Caco-2 (cell line): ENCODE measurements around the gene MUC5B. TPM values are rescaled to one million over a fixed set of nuclear protein-coding genes. Genes with fewer than 3 reads are reported as not detected.
"Not testable (repeated sequence)": the region's sequence is repeated elsewhere in the genome, so short reads cannot be mapped to it uniquely, and the experiment has no call there.

ENCODE experiments used
- BruUV-seq: library from RNA; stranded (reverse); fragments of 400-500 nt; replicated peaks from 2 replicates; lab custom pipeline; 2021; lab: Mats Ljungman, UMichigan
- CTCF ChIA-PET: fragments of 300-600 bp; sonication (Branson Sonifier 250); formaldehyde crosslinking; loops from one replicate; lab custom pipeline; 2022; ENCODE audit warnings: antibody characterized with exemption; lab: Charles Lee
- POLR2A ChIA-PET: fragments of 300-600 bp; sonication (Branson Sonifier 250); formaldehyde crosslinking; loops from one replicate; lab custom pipeline; 2022; ENCODE audit warnings: antibody characterized with exemption; lab: Charles Lee
- DNase-seq, 2 experiments: peaks; one replicate each; pipeline versions ENCODE4 v3.0.0 to v3.0.0-alpha.2; 2020 to 2022
- H3K27me3 ChIP-seq: replicated peaks from 2 replicates; pipeline ENCODE4 v1.6.0; 2011; ENCODE audit warnings: low read length; ENCODE audit not compliant: control insufficient read depth, insufficient read depth
- H3K36me3 ChIP-seq: 2 replicates; pipeline ENCODE4 v1.5.1; 2011; ENCODE audit warnings: low read length; ENCODE audit not compliant: control insufficient read depth, insufficient read depth
- H3K4me1 ChIP-seq: fragments of 250-450 bp; sonication (Bioruptor Pico); 2 replicates; pipeline ENCODE4 v1.5.1; 2020; ENCODE audit warnings: mild to moderate bottlenecking
- H3K4me3 ChIP-seq: 2 replicates; pipeline ENCODE4 v1.5.1; 2011; ENCODE audit warnings: low read depth, mild to moderate bottlenecking, control low read depth, low read length
- H3K9me3 ChIP-seq: fragments of 250-450 bp; sonication (Bioruptor Pico); 2 replicates; pipeline ENCODE4 v1.5.1; 2020; ENCODE audit warnings: mild to moderate bottlenecking, moderate library complexity
- H3K27ac Mint-ChIP-seq: one replicate; pipeline ENCODE4 v1.8.0; 2022; ENCODE audit warnings: mixed read lengths; ENCODE audit not compliant: unreplicated experiment
- H3K27me3 Mint-ChIP-seq: one replicate; pipeline ENCODE4 v1.8.0; 2022; ENCODE audit warnings: mixed read lengths; ENCODE audit not compliant: insufficient read depth, unreplicated experiment
- H3K36me3 Mint-ChIP-seq: one replicate; pipeline ENCODE4 v1.8.0; 2022; ENCODE audit warnings: mild to moderate bottlenecking, mixed read lengths; ENCODE audit not compliant: insufficient read depth, unreplicated experiment
- H3K4me1 Mint-ChIP-seq: one replicate; pipeline ENCODE4 v1.8.0; 2022; ENCODE audit warnings: low read depth, mixed read lengths; ENCODE audit not compliant: unreplicated experiment
- H3K4me3 Mint-ChIP-seq: one replicate; pipeline ENCODE4 v1.8.0; 2022; ENCODE audit warnings: mild to moderate bottlenecking, moderate library complexity, mixed read lengths; ENCODE audit not compliant: unreplicated experiment
- H3K9me3 Mint-ChIP-seq: one replicate; pipeline ENCODE4 v1.8.0; 2022; ENCODE audit warnings: mixed read lengths; ENCODE audit not compliant: unreplicated experiment
- intact Hi-C: fragments of 100-400 bp; cut with micrococcal nuclease; formaldehyde crosslinking; loops from one replicate; pipeline ENCODE4 v1.10.0; 2022; ENCODE audit not compliant: unreplicated experiment
- total RNA-seq: library from RNA; stranded (reverse); gene quantifications from 2 replicates; pipeline ENCODE4 v1.2.3, GENCODE V29; 2022
- TF ChIP-seq, protein P1 (sequence below), 2 experiments: fragments of 200-600 bp in 1 of 2; IDR thresholded peaks; 1 replicate in 1 of 2; 2 replicates in 1 of 2; pipeline versions ENCODE4 v1.5.1 to v1.8.0; 2011 to 2022; ENCODE audit warnings: antibody characterized with exemption in 1 of 2, control low read depth in 1 of 2, inconsistent platforms in 1 of 2, low read depth in 1 of 2, low read length in 1 of 2, mild to moderate bottlenecking in 1 of 2, moderate library complexity in 1 of 2; ENCODE audit not compliant: insufficient read depth in 1 of 2, severe bottlenecking in 1 of 2, unreplicated experiment in 1 of 2

Gene MUC5B
- total RNA-seq, 1 experiment from 2014 or later = not detected

DNA sequence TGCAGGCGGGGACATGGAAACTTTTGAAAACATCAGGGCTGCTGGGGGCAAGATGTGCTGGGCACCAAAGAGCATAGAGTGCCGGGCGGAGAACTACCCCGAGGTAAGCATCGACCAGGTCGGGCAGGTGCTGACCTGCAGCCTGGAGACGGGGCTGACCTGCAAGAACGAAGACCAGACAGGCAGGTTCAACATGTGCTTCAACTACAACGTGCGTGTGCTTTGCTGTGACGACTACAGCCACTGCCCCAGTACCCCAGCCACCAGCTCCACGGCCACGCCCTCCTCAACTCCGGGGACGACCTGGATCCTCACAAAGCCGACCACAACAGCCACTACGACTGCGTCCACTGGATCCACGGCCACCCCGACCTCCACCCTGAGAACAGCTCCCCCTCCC lies 19.4 kb downstream of the MUC5B start:
- no peak overlapping the region for H3K4me3 Mint-ChIP-seq

DNA sequence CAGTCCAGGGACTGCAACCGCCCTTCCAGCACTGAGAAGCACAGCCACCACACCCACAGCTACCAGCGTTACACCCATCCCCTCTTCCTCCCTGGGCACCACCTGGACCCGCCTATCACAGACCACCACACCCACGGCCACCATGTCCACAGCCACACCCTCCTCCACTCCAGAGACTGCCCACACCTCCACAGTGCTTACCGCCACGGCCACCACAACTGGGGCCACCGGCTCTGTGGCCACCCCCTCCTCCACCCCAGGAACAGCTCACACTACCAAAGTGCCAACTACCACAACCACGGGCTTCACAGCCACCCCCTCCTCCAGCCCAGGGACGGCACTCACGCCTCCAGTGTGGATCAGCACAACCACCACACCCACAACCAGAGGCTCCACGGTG lies 19.9 kb downstream of the MUC5B start:
- H3K4me1 ChIP-seq, H3K36me3 Mint-ChIP-seq, H3K27me3 ChIP-seq, H3K27me3 Mint-ChIP-seq, POLR2A ChIA-PET, H3K36me3 ChIP-seq, H3K4me3 Mint-ChIP-seq, H3K4me3 ChIP-seq, BruUV-seq, DNase-seq, CTCF ChIA-PET, H3K9me3 Mint-ChIP-seq, H3K9me3 ChIP-seq, H3K27ac Mint-ChIP-seq, H3K4me1 Mint-ChIP-seq, intact Hi-C loops: not testable (repeated sequence)

More for the DNA sequence above, 19.4 kb downstream of the MUC5B start:
- DNase-seq = no peak
- ChIA-PET CTCF (no interaction called here), POLR2A (no interaction called here)
- TF ChIP-seq, protein P1, sequence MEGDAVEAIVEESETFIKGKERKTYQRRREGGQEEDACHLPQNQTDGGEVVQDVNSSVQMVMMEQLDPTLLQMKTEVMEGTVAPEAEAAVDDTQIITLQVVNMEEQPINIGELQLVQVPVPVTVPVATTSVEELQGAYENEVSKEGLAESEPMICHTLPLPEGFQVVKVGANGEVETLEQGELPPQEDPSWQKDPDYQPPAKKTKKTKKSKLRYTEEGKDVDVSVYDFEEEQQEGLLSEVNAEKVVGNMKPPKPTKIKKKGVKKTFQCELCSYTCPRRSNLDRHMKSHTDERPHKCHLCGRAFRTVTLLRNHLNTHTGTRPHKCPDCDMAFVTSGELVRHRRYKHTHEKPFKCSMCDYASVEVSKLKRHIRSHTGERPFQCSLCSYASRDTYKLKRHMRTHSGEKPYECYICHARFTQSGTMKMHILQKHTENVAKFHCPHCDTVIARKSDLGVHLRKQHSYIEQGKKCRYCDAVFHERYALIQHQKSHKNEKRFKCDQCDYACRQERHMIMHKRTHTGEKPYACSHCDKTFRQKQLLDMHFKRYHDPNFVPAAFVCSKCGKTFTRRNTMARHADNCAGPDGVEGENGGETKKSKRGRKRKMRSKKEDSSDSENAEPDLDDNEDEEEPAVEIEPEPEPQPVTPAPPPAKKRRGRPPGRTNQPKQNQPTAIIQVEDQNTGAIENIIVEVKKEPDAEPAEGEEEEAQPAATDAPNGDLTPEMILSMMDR (IDR thresholded peaks at IDR 0.05; ENCODE audit: insufficient read depth in 1 of 2, low read depth in 1 of 2, low read length in 1 of 2, severe bottlenecking in 1 of 2, unreplicated experiment in 1 of 2) = no peak
- BruUV-seq = no TSS peak
- no peaks in the 10 kb centered on the region for H3K36me3 Mint-ChIP-seq
- H3K4me1 Mint-ChIP-seq = no peaks in the 10 kb centered on the region
- Histone ChIP-seq H3K4me3 (no peak overlapping the region), H3K9me3 (no peaks in the 10 kb centered on the region), H3K27me3 (no peaks in the 10 kb centered on the region), H3K36me3 (no peaks in the 10 kb centered on the region), H3K4me1 (no peaks in the 10 kb centered on the region)
- no peak overlapping the region for H3K27ac Mint-ChIP-seq
- intact Hi-C loops = no loop called here
- no peaks in the 10 kb centered on the region for H3K9me3 Mint-ChIP-seq
- H3K27me3 Mint-ChIP-seq = peaks cover 3% of the 10 kb centered on the region

DNA sequence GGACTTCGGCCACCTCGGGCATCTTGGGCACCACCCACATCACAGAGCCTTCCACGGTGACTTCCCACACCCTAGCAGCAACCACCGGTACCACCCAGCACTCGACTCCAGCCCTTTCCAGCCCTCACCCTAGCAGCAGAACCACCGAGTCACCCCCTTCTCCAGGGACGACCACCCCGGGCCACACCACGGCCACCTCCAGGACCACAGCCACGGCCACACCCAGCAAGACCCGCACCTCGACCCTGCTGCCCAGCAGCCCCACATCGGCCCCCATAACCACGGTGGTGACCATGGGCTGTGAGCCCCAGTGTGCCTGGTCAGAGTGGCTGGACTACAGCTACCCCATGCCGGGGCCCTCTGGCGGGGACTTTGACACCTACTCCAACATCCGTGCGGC lies 20.7 kb downstream of the MUC5B start:
- not testable (repeated sequence) for H3K27me3 Mint-ChIP-seq

DNA sequence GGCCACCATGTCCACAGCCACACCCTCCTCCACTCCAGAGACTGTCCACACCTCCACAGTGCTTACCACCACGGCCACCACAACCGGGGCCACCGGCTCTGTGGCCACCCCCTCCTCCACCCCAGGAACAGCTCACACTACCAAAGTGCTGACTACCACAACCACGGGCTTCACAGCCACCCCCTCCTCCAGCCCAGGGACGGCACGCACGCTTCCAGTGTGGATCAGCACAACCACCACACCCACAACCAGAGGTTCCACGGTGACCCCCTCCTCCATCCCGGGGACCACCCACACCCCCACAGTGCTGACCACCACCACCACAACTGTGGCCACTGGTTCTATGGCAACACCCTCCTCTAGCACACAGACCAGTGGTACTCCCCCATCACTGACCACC lies 21.7 kb downstream of the MUC5B start:
- DNase-seq, H3K36me3 ChIP-seq, H3K4me3 ChIP-seq, CTCF ChIA-PET, H3K9me3 ChIP-seq, H3K4me1 Mint-ChIP-seq, H3K4me3 Mint-ChIP-seq, H3K27ac Mint-ChIP-seq, POLR2A ChIA-PET, H3K4me1 ChIP-seq, BruUV-seq, intact Hi-C loops, H3K27me3 ChIP-seq, H3K9me3 Mint-ChIP-seq, H3K27me3 Mint-ChIP-seq, H3K36me3 Mint-ChIP-seq: not testable (repeated sequence)

More for the DNA sequence above, 20.7 kb downstream of the MUC5B start:
- intact Hi-C loops, H3K4me3 ChIP-seq, POLR2A ChIA-PET, DNase-seq, H3K36me3 Mint-ChIP-seq, H3K9me3 Mint-ChIP-seq, H3K27ac Mint-ChIP-seq, H3K4me1 ChIP-seq, H3K9me3 ChIP-seq, CTCF ChIA-PET, BruUV-seq, H3K4me1 Mint-ChIP-seq, H3K4me3 Mint-ChIP-seq, H3K36me3 ChIP-seq, H3K27me3 ChIP-seq: not testable (repeated sequence)

DNA sequence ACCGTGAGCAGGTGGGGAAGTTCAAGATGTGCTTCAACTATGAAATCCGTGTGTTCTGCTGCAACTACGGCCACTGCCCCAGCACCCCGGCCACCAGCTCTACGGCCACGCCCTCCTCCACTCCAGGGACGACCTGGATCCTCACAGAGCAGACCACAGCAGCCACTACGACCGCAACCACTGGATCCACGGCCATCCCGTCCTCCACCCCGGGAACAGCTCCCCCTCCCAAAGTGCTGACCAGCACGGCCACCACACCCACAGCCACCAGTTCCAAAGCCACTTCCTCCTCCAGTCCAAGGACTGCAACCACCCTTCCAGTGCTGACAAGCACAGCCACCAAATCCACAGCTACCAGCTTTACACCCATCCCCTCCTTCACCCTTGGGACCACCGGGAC lies 22.9 kb downstream of the MUC5B start:
- H3K9me3 Mint-ChIP-seq, H3K9me3 ChIP-seq, H3K4me3 ChIP-seq, H3K27me3 Mint-ChIP-seq, intact Hi-C loops, H3K4me1 Mint-ChIP-seq, DNase-seq, H3K36me3 Mint-ChIP-seq, POLR2A ChIA-PET, H3K27me3 ChIP-seq, H3K4me3 Mint-ChIP-seq, CTCF ChIA-PET, BruUV-seq, H3K36me3 ChIP-seq, H3K27ac Mint-ChIP-seq, H3K4me1 ChIP-seq: not testable (repeated sequence)

DNA sequence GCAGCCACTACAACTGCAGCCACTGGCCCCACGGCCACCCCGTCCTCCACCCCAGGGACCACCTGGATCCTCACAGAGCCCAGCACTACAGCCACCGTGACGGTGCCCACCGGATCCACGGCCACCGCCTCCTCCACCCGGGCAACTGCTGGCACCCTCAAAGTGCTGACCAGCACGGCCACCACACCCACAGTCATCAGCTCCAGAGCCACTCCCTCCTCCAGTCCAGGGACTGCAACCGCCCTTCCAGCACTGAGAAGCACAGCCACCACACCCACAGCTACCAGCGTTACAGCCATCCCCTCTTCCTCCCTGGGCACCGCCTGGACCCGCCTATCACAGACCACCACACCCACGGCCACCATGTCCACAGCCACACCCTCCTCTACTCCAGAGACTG lies 23.4 kb downstream of the MUC5B start:
- H3K27me3 ChIP-seq, H3K36me3 ChIP-seq, H3K4me1 Mint-ChIP-seq, H3K36me3 Mint-ChIP-seq, intact Hi-C loops, CTCF ChIA-PET, H3K27ac Mint-ChIP-seq, POLR2A ChIA-PET, H3K4me3 Mint-ChIP-seq, H3K9me3 Mint-ChIP-seq, BruUV-seq, H3K4me3 ChIP-seq, H3K4me1 ChIP-seq, DNase-seq, H3K9me3 ChIP-seq, H3K27me3 Mint-ChIP-seq: not testable (repeated sequence)
